Thoracic aorta (tissue), 2 donors: ENCODE data around the gene CFAP300. TPM values are rescaled to one million over a fixed set of nuclear protein-coding genes. Genes with fewer than 3 reads are reported as not detected.

ENCODE experiments used
- ATAC-seq: fragments of 150-250 bp; one replicate; pipeline ENCODE4 v1.8.0; 2017; ENCODE audit warnings: low read depth; ENCODE audit not compliant: insufficient number of reproducible peaks, low FRiP score
- DNase-seq: peaks from one replicate; pipeline ENCODE4 v3.0.0-alpha.2; 2020; ENCODE audit warnings: low spot score
- H3K27ac ChIP-seq, 2 donors: fragments of 200-600 bp; sonication (generic); 1 replicate in 1 of 2; 2 replicates in 1 of 2; pipeline ENCODE4 v1.5.1; 2016; ENCODE audit warnings: mild to moderate bottlenecking in 2 of 2, moderate library complexity in 2 of 2
- H3K27me3 ChIP-seq: fragments of 200-600 bp; sonication (generic); replicated peaks from 2 replicates; pipeline ENCODE4 v1.6.0; 2016; ENCODE audit warnings: mild to moderate bottlenecking; ENCODE audit not compliant: insufficient read depth
- H3K36me3 ChIP-seq: fragments of 200-600 bp; sonication (generic); one replicate; pipeline ENCODE4 v1.5.1; 2016
- H3K4me1 ChIP-seq, 2 donors: fragments of 200-600 bp; sonication (generic); 1 replicate in 1 of 2; 2 replicates in 1 of 2; pipeline versions ENCODE4 v1.5.1 to v1.6.0; 2016; ENCODE audit warnings: low read depth in 2 of 2, mild to moderate bottlenecking in 1 of 2; ENCODE audit not compliant: control insufficient read depth in 1 of 2
- H3K4me3 ChIP-seq: fragments of 200-600 bp; sonication (generic); 2 replicates; pipeline ENCODE4 v1.5.1; 2016; ENCODE audit warnings: mild to moderate bottlenecking
- H3K9me3 ChIP-seq: fragments of 200-600 bp; sonication (generic); 2 replicates; pipeline ENCODE4 v1.5.1; 2016
- CTCF ChIP-seq: fragments of 200-600 bp; sonication (generic); IDR thresholded peaks from one replicate; pipeline ENCODE4 v1.5.1; 2019; ENCODE audit warnings: antibody characterized with exemption
- total RNA-seq, 2 donors: library from RNA; depleted of rRNA; stranded (reverse); fragments of >200 nt; gene quantifications; one replicate each; pipeline versions ENCODE4 v1.1.0 to v1.2.3, GENCODE V29; 2016

Gene CFAP300
- total RNA-seq, 2 donors from 2014 or later = 3.3 to 4.5 TPM

- Histone ChIP-seq H3K27ac (no peak overlapping the region), H3K4me1 (no peaks in the 10 kb centered on the region), H3K9me3 (no peaks in the 10 kb centered on the region), H3K36me3 (no peaks in the 10 kb centered on the region), H3K27me3 (no peaks in the 10 kb centered on the region), H3K4me3 (no peak overlapping the region)
- no peak for TF ChIP-seq CTCF
- ATAC-seq (no peak), DNase-seq (no peak)
Measured at GRCh38 chr11:102026217-102026616, 21.0 kb upstream of the CFAP300 start.

- H3K4me1 ChIP-seq = no peaks in the 10 kb centered on the region
- no peak for TF ChIP-seq CTCF
- H3K27me3 ChIP-seq = no peaks in the 10 kb centered on the region
- H3K4me3 ChIP-seq = no peak overlapping the region
- no peak overlapping the region for H3K27ac ChIP-seq
- H3K9me3 ChIP-seq = no peaks in the 10 kb centered on the region
- ATAC-seq (no peak), DNase-seq (no peak)
- no peaks in the 10 kb centered on the region for H3K36me3 ChIP-seq
Measured at GRCh38 chr11:102026959-102027358, 20.3 kb upstream of the CFAP300 start.

GRCh38 chr11:102036757-102037156 is 10.5 kb upstream of the CFAP300 start:
- ATAC-seq (no peak), DNase-seq (no peak)
- Histone ChIP-seq H3K27me3 (no peaks in the 10 kb centered on the region), H3K27ac (no peak overlapping the region), H3K4me3 (no peak overlapping the region), H3K36me3 (no peaks in the 10 kb centered on the region), H3K9me3 (peaks cover 3% of the 10 kb centered on the region), H3K4me1 (no peaks in the 10 kb centered on the region)
- no peak for TF ChIP-seq CTCF

GRCh38 chr11:102046841-102047240 is 396 bp upstream of the CFAP300 start:
- Histone ChIP-seq H3K36me3 (no peaks in the 10 kb centered on the region), H3K9me3 (no peaks in the 10 kb centered on the region), H3K4me3 (peak overlapping the region; percentile 71), H3K27me3 (no peaks in the 10 kb centered on the region), H3K4me1 (peaks cover 0 to 10% of the 10 kb centered on the region in 2 donors), H3K27ac (peak overlapping the region; percentile 76 to 81)
- ATAC-seq = no peak
- no peak for TF ChIP-seq CTCF
- no peak for DNase-seq

- H3K9me3 ChIP-seq = no peaks in the 10 kb centered on the region
- H3K27me3 ChIP-seq = no peaks in the 10 kb centered on the region
- H3K36me3 ChIP-seq = no peaks in the 10 kb centered on the region
- ATAC-seq (no peak), DNase-seq (no peak)
- no peak overlapping the region for H3K27ac ChIP-seq
- no peak for TF ChIP-seq CTCF
- H3K4me1 ChIP-seq = peaks cover 0 to 10% of the 10 kb centered on the region in 2 donors
- H3K4me3 ChIP-seq = no peak overlapping the region
Measured at GRCh38 chr11:102050927-102051575, 3.8 kb downstream of the CFAP300 start.
